Measurements from ENCODE around the gene SIGMAR1.

- TF ChIP-seq CTCF (IDR thresholded peaks at IDR 0.05) (no peak), POLR2AphosphoS5 (IDR thresholded peaks at IDR 0.05) (no peak), EP300 (IDR thresholded peaks at IDR 0.05) (no peak)
Observed at GRCh38 chr9:34655394-34655793, 17.8 kb upstream of the SIGMAR1 start.

Measured in upper lobe of left lung (tissue), 4 donors.